K562 (cell line): ENCODE data around the gene SLC4A5. TPM values are rescaled to one million over a fixed set of nuclear protein-coding genes. Genes with fewer than 3 reads are reported as not detected.

Source experiments
- CEBPB ChIP-seq: fragments of 450-650 bp; IDR thresholded peaks from 2 replicates; pipeline ENCODE4 v1.6.1; 2016; ENCODE audit warnings: missing genetic modification characterization, missing compliant biosample characterization
- ELF2 ChIP-seq: fragments of 250-450 bp; sonication (Bioruptor Pico); IDR thresholded peaks from 2 replicates; pipeline ENCODE4 v1.5.0; 2021; ENCODE audit warnings: mild to moderate bottlenecking
- ILK ChIP-seq: fragments of 450-650 bp; IDR thresholded peaks from 2 replicates; pipeline ENCODE4 v1.6.1; 2016; ENCODE audit warnings: missing genetic modification characterization, low read depth, mild to moderate bottlenecking, missing compliant biosample characterization, moderate library complexity, borderline replicate concordance
- L3MBTL2 ChIP-seq: fragments of 450-650 bp; IDR thresholded peaks from 2 replicates; pipeline ENCODE4 v1.6.1; 2016; ENCODE audit warnings: mild to moderate bottlenecking, moderate library complexity
- LEF1 ChIP-seq: fragments of 450-650 bp; IDR thresholded peaks from 2 replicates; pipeline ENCODE4 v1.6.1; 2016; ENCODE audit warnings: mild to moderate bottlenecking
- MTA3 ChIP-seq: fragments of 450-650 bp; formaldehyde crosslinking; IDR thresholded peaks from 2 replicates; pipeline ENCODE4 v1.6.1; 2017; ENCODE audit warnings: mild to moderate bottlenecking, borderline replicate concordance
- NCOR1 ChIP-seq: fragments of 450-650 bp; IDR thresholded peaks from 2 replicates; pipeline ENCODE4 v1.6.1; 2016; ENCODE audit warnings: mild to moderate bottlenecking, moderate library complexity
- RBM25 ChIP-seq: fragments of 200-400 bp; formaldehyde crosslinking; IDR thresholded peaks from 2 replicates; pipeline ENCODE4 v1.6.1; 2018; ENCODE audit warnings: low read length, low read depth, moderate library complexity; ENCODE audit not compliant: severe bottlenecking
- TRIM24 ChIP-seq, 2 experiments: fragments of 450-650 bp; IDR thresholded peaks; 2 replicates each; pipeline ENCODE4 v1.6.1; 2016
- ZNF76 ChIP-seq: fragments of 250-450 bp; sonication (Bioruptor Pico); IDR thresholded peaks from 2 replicates; pipeline ENCODE4 v1.4.0; 2020; ENCODE audit warnings: mild to moderate bottlenecking, moderate library complexity, borderline replicate concordance
- polyA plus RNA-seq, 8 experiments: library from polyadenylated mRNA; depleted of rRNA in 4 of 8; stranded (reverse) in 5 of 8; unstranded in 3 of 8; fragments of >200 nt; fragmentation: Nextera tagmentation in 2 of 8; fragmentation: Illumina TruSeq in 1 of 8; extraction: Ambion mirVana in 2 of 8; extraction: Trizol in 1 of 8; gene quantifications; 2 replicates each; pipeline versions ENCODE4 v1.2.1 to v1.2.3, GENCODE V29; 2011 to 2014; ENCODE audit warnings: inconsistent platforms in 1 of 8, missing spikeins in 1 of 8
- total RNA-seq, 7 experiments: library from RNA; depleted of rRNA in 6 of 7; stranded (reverse); fragments of >200 nt in 6 of 7; fragmentation: Illumina TruSeq in 2 of 7; extraction: Trizol in 2 of 7; gene quantifications; 2 replicates each; pipeline versions ENCODE4 v1.2.1 to v1.2.3, GENCODE V29; 2011 to 2021; ENCODE audit warnings: low replicate concordance in 1 of 7
- TF ChIP-seq, protein P1 (sequence below): sonication (generic); formaldehyde crosslinking; IDR thresholded peaks from 2 replicates; pipeline ENCODE4 v1.8.0; 2022; ENCODE audit warnings: mild to moderate bottlenecking, missing genetic modification reagents

SLC4A5 gene
- total and polyA plus RNA-seq, 9 of the 15 experiments (the other 6 are each of a cell fraction or from before 2014, with no cell fraction given) = 0.03 to 0.77 (median 0.14) TPM; not detected in 1

DNA sequence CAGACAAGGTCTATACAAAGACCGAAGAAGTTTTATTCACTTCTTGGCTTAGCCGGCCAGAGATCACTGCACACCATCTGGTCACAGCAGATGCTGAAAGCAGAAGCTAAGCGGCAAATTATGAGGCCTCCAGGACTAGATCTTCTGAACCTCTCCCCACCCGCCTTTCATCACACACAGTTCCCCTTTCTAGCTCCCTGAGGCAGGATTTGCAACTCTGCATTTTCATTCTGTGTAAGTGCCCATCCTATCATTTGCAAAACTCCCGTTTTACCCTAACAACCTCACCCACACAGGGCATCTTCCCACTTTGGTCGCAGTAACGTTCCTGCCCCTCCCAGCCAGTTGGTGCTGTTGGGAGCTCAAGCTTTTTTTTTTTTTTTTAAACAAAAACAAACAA lies 161.5 kb downstream of the SLC4A5 start (continued):
- TF ChIP-seq ELF2 (CRISPR knock-in tag) (no peak), TRIM24 (IDR thresholded peaks at IDR 0.05) (peak; percentile 50 to 62; a peak in 3 of 4 replicates), LEF1 (peak; percentile 80), NCOR1 (0 out of 2 replicates have a peak, but pooled peaks have one; percentile 36), CEBPB (tag) (peak; percentile 51; the same call in 1 of the 2 replicates), ZNF76 (CRISPR knock-in tag) (no peak), MTA3 (0 out of 2 replicates have a peak, but pooled peaks have one; percentile 39), RBM25 (no peak), ILK (tag) (no peak), L3MBTL2 (peak; percentile 38; the same call in 1 of the 2 replicates)
- TF ChIP-seq, protein P1, sequence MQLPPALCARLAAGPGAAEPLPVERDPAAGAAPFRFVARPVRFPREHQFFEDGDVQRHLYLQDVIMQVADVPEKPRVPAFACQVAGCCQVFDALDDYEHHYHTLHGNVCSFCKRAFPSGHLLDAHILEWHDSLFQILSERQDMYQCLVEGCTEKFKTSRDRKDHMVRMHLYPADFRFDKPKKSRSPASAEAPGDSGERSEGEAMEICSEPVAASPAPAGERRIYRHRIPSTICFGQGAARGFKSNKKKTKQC (CRISPR knock-in tag) = no peak
